ENCODE results near the gene SNAPC3.

GRCh38 chr9:15444141-15444540 lies 21.5 kb downstream of the SNAPC3 start:
- TF ChIP-seq EZH2 (IDR thresholded peaks at IDR 0.05; ENCODE audit: borderline replicate concordance, low read depth, low read length, poor library complexity, severe bottlenecking) (no peak), CTCF (conservative IDR thresholded peaks at IDR 0.05; ENCODE audit: low read depth, low read length) (no peak)
